Measurements from ENCODE around the gene SIX2. TPM values are rescaled to one million over a fixed set of nuclear protein-coding genes. Genes with fewer than 3 reads are reported as not detected.
A peak's percentile ranks its signal among the peaks of the same experiment; 100 is the strongest.

The SIX2 gene
- total and polyA plus RNA-seq, 8 donors = 2.8 to 6.2 (median 3.6) TPM

GRCh38 chr2:44980751-44981713, 28.2 kb downstream of the SIX2 start:
- DNase-seq = no peak
- 58 to 59% methylated on average over 9 of the region's 9 CpGs for WGBS, 2 donors
- no peaks in the 10 kb centered on the region for H3K4me1 ChIP-seq
- intact Hi-C loops (cut with DNase I) = loop anchor here in 1 of 3 donors (5.0 kb wide), 1 partner anchor 516 kb away; no protein-coding TSS in a partner anchor
- H3K4me3 ChIP-seq = no peak overlapping the region
- peak in 2 of 4 donors; percentile 9 to 33 for ATAC-seq
- TF ChIP-seq CTCF (IDR thresholded peaks at IDR 0.05) = no peak
- no peak for FAIRE-seq
- H3K27me3 ChIP-seq = no peaks in the 10 kb centered on the region
- no peak overlapping the region for H3K27ac ChIP-seq
- no peaks in the 10 kb centered on the region for H3K9me3 ChIP-seq
- no peaks in the 10 kb centered on the region for H3K36me3 ChIP-seq

GRCh38 chr2:44979581-44979980, 29.7 kb downstream of the SIX2 start:
- Histone ChIP-seq H3K27ac (no peak overlapping the region), H3K9me3 (no peaks in the 10 kb centered on the region), H3K4me1 (no peaks in the 10 kb centered on the region), H3K27me3 (no peaks in the 10 kb centered on the region), H3K4me3 (no peak overlapping the region), H3K36me3 (no peaks in the 10 kb centered on the region)
- WGBS, 2 donors = 70 to 75% methylated on average over 10 to 11 of the region's 11 CpGs
- ATAC-seq = no peak
- FAIRE-seq = no peak
- TF ChIP-seq CTCF (IDR thresholded peaks at IDR 0.05) = no peak
- intact Hi-C loops (cut with DNase I) = loop anchor here in 1 of 3 donors (5.0 kb wide), 1 partner anchor 518 kb away; no protein-coding TSS in a partner anchor
- no peak for DNase-seq

GRCh38 chr2:44975571-44976450, 33.4 kb downstream of the SIX2 start:
- H3K9me3 ChIP-seq = no peaks in the 10 kb centered on the region
- FAIRE-seq (no peak), DNase-seq (no peak), ATAC-seq (no peak)
- H3K27me3 ChIP-seq = no peaks in the 10 kb centered on the region
- no peaks in the 10 kb centered on the region for H3K36me3 ChIP-seq
- TF ChIP-seq CTCF (IDR thresholded peaks at IDR 0.05) = no peak
- 83% methylated on average over 24 of the region's 24 CpGs for WGBS, 2 donors
- no peak overlapping the region for H3K27ac ChIP-seq
- H3K4me1 ChIP-seq = no peaks in the 10 kb centered on the region
- intact Hi-C loops (cut with DNase I) = loop anchor here in 1 of 3 donors (5.0 kb wide), 1 partner anchor 521 kb away; no protein-coding TSS in a partner anchor
- H3K4me3 ChIP-seq = no peak overlapping the region

GRCh38 chr2:44974064-44974715, 35.1 kb downstream of the SIX2 start:
- Histone ChIP-seq H3K27ac (no peak overlapping the region), H3K4me1 (no peaks in the 10 kb centered on the region), H3K9me3 (no peaks in the 10 kb centered on the region), H3K36me3 (no peaks in the 10 kb centered on the region), H3K27me3 (no peaks in the 10 kb centered on the region), H3K4me3 (no peak overlapping the region)
- intact Hi-C loops (cut with DNase I) = no loop called here
- ATAC-seq (peak in 2 of 4 donors; percentile 48 to 57), DNase-seq (no peak), FAIRE-seq (no peak)
- TF ChIP-seq CTCF (IDR thresholded peaks at IDR 0.05) = peak in 2 of 4 donors; percentile 19 to 22
- 61 to 71% methylated on average over 6 of the region's 6 CpGs for WGBS, 2 donors
